Activated T-cell treated with anti-CD3 and anti-CD28 coated beads for 1 hour (primary cell): ENCODE measurements around the gene WDFY1.

Experiments used
- DNase-seq: peaks from one replicate; pipeline ENCODE4 v3.0.0-alpha.2; 2020; ENCODE audit warnings: low read depth

WDFY1 gene

GRCh38 chr2:223856584-223856983, 88.6 kb downstream of the WDFY1 start:
- DNase-seq: no peak

- DNase-seq: no peak
Measured at GRCh38 chr2:223856021-223856420, 89.1 kb downstream of the WDFY1 start.

- DNase-seq: no peak
Measured at GRCh38 chr2:223855426-223855825, 89.7 kb downstream of the WDFY1 start.

- no peak for DNase-seq
Measured at GRCh38 chr2:223854741-223855140, 90.4 kb downstream of the WDFY1 start.

- DNase-seq: no peak
Measured at GRCh38 chr2:223853425-223853837, 91.7 kb downstream of the WDFY1 start.

GRCh38 chr2:223852281-223852795, 92.8 kb downstream of the WDFY1 start:
- no peak for DNase-seq

- no peak for DNase-seq
Measured at GRCh38 chr2:223847410-223847809, 97.7 kb downstream of the WDFY1 start.

- DNase-seq: no peak
Measured at GRCh38 chr2:223846515-223846914, 98.6 kb downstream of the WDFY1 start.

- DNase-seq: no peak
Measured at GRCh38 chr2:223841436-223842190, 103.5 kb downstream of the WDFY1 start.

- peak; percentile 47 for DNase-seq
Measured at GRCh38 chr2:223837287-223838061, 107.7 kb downstream of the WDFY1 start, which contains the start of gene AP1S3. TSS of gene AP1S3 (minus strand) at chr2:223837582. CDS start at chr2:223837450, 132 bp downstream.

- DNase-seq: no peak
Measured at GRCh38 chr2:223835701-223836532, 109.2 kb downstream of the WDFY1 start.

GRCh38 chr2:223834431-223834830, 110.7 kb downstream of the WDFY1 start:
- no peak for DNase-seq

GRCh38 chr2:223832241-223832903, 112.8 kb downstream of the WDFY1 start:
- no peak for DNase-seq

GRCh38 chr2:223829128-223829527, 116.0 kb downstream of the WDFY1 start:
- no peak for DNase-seq

GRCh38 chr2:223828314-223828713, 116.8 kb downstream of the WDFY1 start:
- DNase-seq: no peak

- no peak for DNase-seq
Measured at GRCh38 chr2:223826995-223827394, 118.1 kb downstream of the WDFY1 start.
